ENCODE measurements around the gene HHATL. TPM values are rescaled to one million over a fixed set of nuclear protein-coding genes. Genes with fewer than 3 reads are reported as not detected.
A peak's percentile ranks its signal among the peaks of the same experiment; 100 is the strongest.

Gene HHATL, protein sequence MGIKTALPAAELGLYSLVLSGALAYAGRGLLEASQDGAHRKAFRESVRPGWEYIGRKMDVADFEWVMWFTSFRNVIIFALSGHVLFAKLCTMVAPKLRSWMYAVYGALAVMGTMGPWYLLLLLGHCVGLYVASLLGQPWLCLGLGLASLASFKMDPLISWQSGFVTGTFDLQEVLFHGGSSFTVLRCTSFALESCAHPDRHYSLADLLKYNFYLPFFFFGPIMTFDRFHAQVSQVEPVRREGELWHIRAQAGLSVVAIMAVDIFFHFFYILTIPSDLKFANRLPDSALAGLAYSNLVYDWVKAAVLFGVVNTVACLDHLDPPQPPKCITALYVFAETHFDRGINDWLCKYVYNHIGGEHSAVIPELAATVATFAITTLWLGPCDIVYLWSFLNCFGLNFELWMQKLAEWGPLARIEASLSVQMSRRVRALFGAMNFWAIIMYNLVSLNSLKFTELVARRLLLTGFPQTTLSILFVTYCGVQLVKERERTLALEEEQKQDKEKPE
- total RNA-seq = 1 to 10 TPM in 1 of 7 donors, under 1 TPM in 2, not detected in 4; 0.25 to 1.3 (median 0.79) TPM
- under 1 TPM in 1 of 2 donors, not detected in 1; 0.12 TPM for polyA plus RNA-seq
- long read RNA-seq, donor 1 = 0 reads
- long read RNA-seq, donor 2 = 0 reads
- long read RNA-seq, donor 3 = 0 reads

DNA sequence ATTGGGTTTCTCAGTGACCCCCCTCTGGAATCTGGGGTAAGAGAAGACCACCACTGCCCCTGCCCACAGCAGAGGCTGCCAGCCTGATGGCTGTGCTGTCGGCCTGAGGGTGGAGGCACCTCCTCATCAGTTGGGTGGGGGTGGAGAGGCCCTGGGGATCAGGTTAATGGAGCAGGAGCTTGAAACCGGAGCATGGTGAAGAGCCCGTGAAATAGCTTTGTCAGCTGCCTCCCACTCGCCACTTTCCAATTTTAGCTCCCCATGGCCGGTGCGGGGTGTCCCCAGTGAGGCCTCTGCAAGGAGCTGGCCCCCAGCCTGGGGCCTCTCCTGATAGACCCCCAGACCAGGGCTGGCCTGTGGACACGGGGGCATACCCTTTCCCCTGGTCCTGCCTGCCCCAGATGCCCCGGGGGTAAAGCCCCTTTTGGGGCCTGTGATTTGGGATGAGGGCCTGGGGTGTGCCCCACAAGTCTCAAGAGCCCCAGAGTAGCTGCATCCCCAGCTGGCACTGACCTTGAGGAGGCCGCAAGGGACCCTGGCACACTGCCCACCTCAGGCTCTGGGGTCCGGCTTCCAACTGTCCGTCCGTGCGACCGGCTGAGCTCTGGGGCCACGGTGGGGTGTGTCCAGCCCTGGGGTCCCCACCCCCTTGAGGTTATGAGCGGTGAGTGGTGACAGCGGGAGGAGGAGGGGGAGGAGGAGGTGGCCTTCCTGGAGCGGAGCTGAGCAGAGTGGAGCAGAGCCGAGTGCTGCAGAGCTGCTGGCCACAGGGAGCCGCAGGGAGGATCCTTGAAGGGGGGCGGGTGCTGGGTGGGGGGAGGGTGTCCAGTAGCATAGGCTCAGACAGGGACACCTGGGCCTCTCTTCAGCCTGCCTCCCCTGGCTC is at the start of gene HHATL:
Gene HHATL, minus strand, starts transcription at position 733 of the 886 bp plus-strand sequence. CDS start 1,972 bp downstream, outside the sequence.
- DNase-seq = peak in 1 of 5 donors; percentile 7
- TF ChIP-seq, protein P1, sequence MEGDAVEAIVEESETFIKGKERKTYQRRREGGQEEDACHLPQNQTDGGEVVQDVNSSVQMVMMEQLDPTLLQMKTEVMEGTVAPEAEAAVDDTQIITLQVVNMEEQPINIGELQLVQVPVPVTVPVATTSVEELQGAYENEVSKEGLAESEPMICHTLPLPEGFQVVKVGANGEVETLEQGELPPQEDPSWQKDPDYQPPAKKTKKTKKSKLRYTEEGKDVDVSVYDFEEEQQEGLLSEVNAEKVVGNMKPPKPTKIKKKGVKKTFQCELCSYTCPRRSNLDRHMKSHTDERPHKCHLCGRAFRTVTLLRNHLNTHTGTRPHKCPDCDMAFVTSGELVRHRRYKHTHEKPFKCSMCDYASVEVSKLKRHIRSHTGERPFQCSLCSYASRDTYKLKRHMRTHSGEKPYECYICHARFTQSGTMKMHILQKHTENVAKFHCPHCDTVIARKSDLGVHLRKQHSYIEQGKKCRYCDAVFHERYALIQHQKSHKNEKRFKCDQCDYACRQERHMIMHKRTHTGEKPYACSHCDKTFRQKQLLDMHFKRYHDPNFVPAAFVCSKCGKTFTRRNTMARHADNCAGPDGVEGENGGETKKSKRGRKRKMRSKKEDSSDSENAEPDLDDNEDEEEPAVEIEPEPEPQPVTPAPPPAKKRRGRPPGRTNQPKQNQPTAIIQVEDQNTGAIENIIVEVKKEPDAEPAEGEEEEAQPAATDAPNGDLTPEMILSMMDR (IDR thresholded peaks at IDR 0.05) = no peak
- TF ChIP-seq EP300 (IDR thresholded peaks at IDR 0.05) = no peak
- no peak for TF ChIP-seq POLR2A (IDR thresholded peaks at IDR 0.05)
- intact Hi-C loops (cut with DNase I) = no loop called here
- no peaks in the 10 kb centered on the region for H3K9me3 ChIP-seq
- H3K4me1 ChIP-seq (ENCODE audit: insufficient read depth) = no peaks in the 10 kb centered on the region
- 21 to 34% (median 21%) methylated on average over 21 of the region's 21 CpGs for WGBS, 3 donors
- H3K4me3 ChIP-seq = no peak within 1 kb of the TSS
- no peaks in the 10 kb centered on the region for H3K27me3 ChIP-seq
- H3K27ac ChIP-seq = no peak within 1 kb of the TSS
- no peaks in the 10 kb centered on the region for H3K36me3 ChIP-seq

DNA sequence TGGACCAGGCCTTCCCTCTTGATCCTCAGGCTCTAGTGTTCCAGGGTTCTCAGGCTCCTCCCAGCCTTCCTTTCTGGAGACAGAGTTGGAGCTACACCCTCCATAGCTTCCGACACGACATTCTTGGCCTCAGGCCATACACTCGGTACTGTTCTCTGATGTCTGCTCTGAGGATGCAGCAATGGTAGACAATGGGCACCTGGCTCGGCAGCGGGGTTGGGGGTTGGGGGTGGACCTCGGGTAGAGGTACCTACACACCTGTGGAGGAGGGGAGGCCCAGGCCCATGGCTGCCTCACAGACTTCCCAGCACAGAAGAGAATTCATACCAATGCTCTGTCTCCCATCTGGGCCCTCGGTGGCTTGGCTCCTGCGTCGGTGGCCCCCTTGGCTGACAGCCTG is 49.0 kb upstream of the HHATL start:
- Histone ChIP-seq H3K4me3 (no peak overlapping the region), H3K27ac (no peak overlapping the region), H3K36me3 (no peaks in the 10 kb centered on the region), H3K27me3 (no peaks in the 10 kb centered on the region), H3K9me3 (no peaks in the 10 kb centered on the region), H3K4me1 (ENCODE audit: insufficient read depth) (peaks cover 3% of the 10 kb centered on the region)
- DNase-seq = no peak
- intact Hi-C loops (cut with DNase I) = no loop called here
- TF ChIP-seq POLR2A (IDR thresholded peaks at IDR 0.05) = no peak
- TF ChIP-seq, protein P1 (IDR thresholded peaks at IDR 0.05) = no peak
- no peak for TF ChIP-seq EP300 (IDR thresholded peaks at IDR 0.05)
- WGBS, 3 donors = 62 to 78% (median 74%) methylated on average over 9 of the region's 9 CpGs

DNA sequence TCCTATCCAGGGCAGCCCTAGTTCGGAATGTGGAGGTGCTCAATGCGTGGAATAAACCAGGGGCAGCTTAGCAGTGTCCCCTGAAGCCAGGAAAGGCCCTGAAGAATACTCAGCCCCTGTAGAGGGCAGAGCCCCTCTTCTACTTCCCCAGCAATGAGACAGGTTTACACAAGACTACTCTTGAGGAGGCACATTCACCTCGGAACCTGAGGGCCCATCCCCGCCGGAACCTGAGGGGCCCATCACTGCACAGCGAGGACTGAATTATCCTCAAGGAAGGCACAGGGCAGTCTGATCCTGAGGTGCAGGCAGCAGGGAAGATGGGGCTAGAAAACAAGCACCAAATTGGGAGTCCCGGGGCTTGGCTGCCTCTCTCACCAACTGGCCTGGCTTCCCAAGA is 48.2 kb upstream of the HHATL start:
- intact Hi-C loops (cut with DNase I) = no loop called here
- Histone ChIP-seq H3K27me3 (no peaks in the 10 kb centered on the region), H3K4me3 (no peak overlapping the region), H3K36me3 (no peaks in the 10 kb centered on the region), H3K9me3 (no peaks in the 10 kb centered on the region), H3K27ac (no peak overlapping the region), H3K4me1 (ENCODE audit: insufficient read depth) (peaks cover 8% of the 10 kb centered on the region)
- WGBS, 3 donors = 94 to 96% (median 95%) methylated on average over 7 of the region's 7 CpGs
- no peak for DNase-seq
- no peak for TF ChIP-seq POLR2A (IDR thresholded peaks at IDR 0.05)
- TF ChIP-seq, protein P1 (IDR thresholded peaks at IDR 0.05) = no peak
- no peak for TF ChIP-seq EP300 (IDR thresholded peaks at IDR 0.05)

DNA sequence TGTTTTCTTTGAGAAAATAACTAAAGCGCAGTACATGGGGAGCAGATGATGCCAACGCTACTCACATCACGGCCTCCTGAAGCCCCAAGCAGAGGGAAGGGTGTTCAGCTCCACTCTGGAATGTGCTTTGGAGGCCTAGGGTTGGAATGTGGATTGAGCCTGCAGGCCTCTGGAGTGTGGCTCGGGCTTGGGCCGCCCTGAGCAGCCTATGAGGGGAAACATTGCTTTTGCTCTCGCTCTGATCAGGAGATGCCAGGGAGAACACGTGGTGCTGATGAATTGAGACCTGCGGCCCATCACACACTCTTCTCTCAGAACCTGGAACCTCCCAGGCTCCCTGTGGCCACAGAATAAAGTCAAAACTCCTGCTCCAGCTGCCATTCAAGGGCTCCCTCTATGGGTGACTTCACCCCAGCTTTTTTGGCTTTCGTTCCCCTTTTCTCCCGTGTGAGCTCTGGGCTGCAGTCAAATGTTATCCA is 47.2 kb upstream of the HHATL start:
- DNase-seq = no peak
- Histone ChIP-seq H3K4me3 (no peak overlapping the region), H3K36me3 (no peaks in the 10 kb centered on the region), H3K27me3 (no peaks in the 10 kb centered on the region), H3K4me1 (ENCODE audit: insufficient read depth) (peaks cover 9% of the 10 kb centered on the region), H3K9me3 (no peaks in the 10 kb centered on the region), H3K27ac (no peak overlapping the region)
- TF ChIP-seq, protein P1 (IDR thresholded peaks at IDR 0.05) = no peak
- intact Hi-C loops (cut with DNase I) = loop anchor here in 2 of 4 donors (10.0 kb wide), 2 partner anchors 95 to 165 kb away; partner anchors contain the start of genes SEC22C (in 1 of the 2) and ZBTB47 (in 1 of the 2)
- 57 to 60% (median 57%) methylated on average over 10 of the region's 10 CpGs for WGBS, 3 donors

Measured in ovary (tissue), 10 donors.